Measurements from ENCODE around the gene ANKRD11. TPM values are rescaled to one million over a fixed set of nuclear protein-coding genes. Genes with fewer than 3 reads are reported as not detected.

The ANKRD11 gene
- 133 and 171 TPM in 2 replicates for total RNA-seq

- DNase-seq (ENCODE audit: low read depth): peak; percentile 97
- Histone ChIP-seq H3K4me3 (ENCODE audit: low read depth, low read length) (peak within 1 kb of the TSS; percentile 79), H3K27me3 (ENCODE audit: control insufficient read depth, insufficient read depth, low read length) (no peaks in the 10 kb centered on the region), H3K36me3 (ENCODE audit: control insufficient read depth, insufficient read depth, low read length) (no peaks in the 10 kb centered on the region)
- TF ChIP-seq, protein P1, sequence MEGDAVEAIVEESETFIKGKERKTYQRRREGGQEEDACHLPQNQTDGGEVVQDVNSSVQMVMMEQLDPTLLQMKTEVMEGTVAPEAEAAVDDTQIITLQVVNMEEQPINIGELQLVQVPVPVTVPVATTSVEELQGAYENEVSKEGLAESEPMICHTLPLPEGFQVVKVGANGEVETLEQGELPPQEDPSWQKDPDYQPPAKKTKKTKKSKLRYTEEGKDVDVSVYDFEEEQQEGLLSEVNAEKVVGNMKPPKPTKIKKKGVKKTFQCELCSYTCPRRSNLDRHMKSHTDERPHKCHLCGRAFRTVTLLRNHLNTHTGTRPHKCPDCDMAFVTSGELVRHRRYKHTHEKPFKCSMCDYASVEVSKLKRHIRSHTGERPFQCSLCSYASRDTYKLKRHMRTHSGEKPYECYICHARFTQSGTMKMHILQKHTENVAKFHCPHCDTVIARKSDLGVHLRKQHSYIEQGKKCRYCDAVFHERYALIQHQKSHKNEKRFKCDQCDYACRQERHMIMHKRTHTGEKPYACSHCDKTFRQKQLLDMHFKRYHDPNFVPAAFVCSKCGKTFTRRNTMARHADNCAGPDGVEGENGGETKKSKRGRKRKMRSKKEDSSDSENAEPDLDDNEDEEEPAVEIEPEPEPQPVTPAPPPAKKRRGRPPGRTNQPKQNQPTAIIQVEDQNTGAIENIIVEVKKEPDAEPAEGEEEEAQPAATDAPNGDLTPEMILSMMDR (IDR thresholded peaks at IDR 0.05; ENCODE audit: insufficient read depth, low read length, poor library complexity, severe bottlenecking): no peak
Observed at GRCh38 chr16:89490439-89491237, at the start of gene ANKRD11. TSS of gene ANKRD11 (minus strand) at chr16:89490561. CDS start at chr16:89317019, 173,542 bp downstream.

GRCh38 chr16:89538286-89538685 is 47.9 kb upstream of the ANKRD11 start:
- no peak for DNase-seq (ENCODE audit: low read depth)
- H3K36me3 ChIP-seq (ENCODE audit: control insufficient read depth, insufficient read depth, low read length): peaks cover 4% of the 10 kb centered on the region
- H3K4me3 ChIP-seq (ENCODE audit: low read depth, low read length): no peak overlapping the region
- H3K27me3 ChIP-seq (ENCODE audit: control insufficient read depth, insufficient read depth, low read length): no peaks in the 10 kb centered on the region
- TF ChIP-seq, protein P1 (IDR thresholded peaks at IDR 0.05; ENCODE audit: insufficient read depth, low read length, poor library complexity, severe bottlenecking): no peak

GRCh38 chr16:89537549-89537925 is 47.2 kb upstream of the ANKRD11 start:
- H3K4me3 ChIP-seq (ENCODE audit: low read depth, low read length): no peak overlapping the region
- DNase-seq (ENCODE audit: low read depth): no peak
- H3K36me3 ChIP-seq (ENCODE audit: control insufficient read depth, insufficient read depth, low read length): peaks cover 4% of the 10 kb centered on the region
- H3K27me3 ChIP-seq (ENCODE audit: control insufficient read depth, insufficient read depth, low read length): no peaks in the 10 kb centered on the region
- TF ChIP-seq, protein P1 (IDR thresholded peaks at IDR 0.05; ENCODE audit: insufficient read depth, low read length, poor library complexity, severe bottlenecking): no peak

DNA sequence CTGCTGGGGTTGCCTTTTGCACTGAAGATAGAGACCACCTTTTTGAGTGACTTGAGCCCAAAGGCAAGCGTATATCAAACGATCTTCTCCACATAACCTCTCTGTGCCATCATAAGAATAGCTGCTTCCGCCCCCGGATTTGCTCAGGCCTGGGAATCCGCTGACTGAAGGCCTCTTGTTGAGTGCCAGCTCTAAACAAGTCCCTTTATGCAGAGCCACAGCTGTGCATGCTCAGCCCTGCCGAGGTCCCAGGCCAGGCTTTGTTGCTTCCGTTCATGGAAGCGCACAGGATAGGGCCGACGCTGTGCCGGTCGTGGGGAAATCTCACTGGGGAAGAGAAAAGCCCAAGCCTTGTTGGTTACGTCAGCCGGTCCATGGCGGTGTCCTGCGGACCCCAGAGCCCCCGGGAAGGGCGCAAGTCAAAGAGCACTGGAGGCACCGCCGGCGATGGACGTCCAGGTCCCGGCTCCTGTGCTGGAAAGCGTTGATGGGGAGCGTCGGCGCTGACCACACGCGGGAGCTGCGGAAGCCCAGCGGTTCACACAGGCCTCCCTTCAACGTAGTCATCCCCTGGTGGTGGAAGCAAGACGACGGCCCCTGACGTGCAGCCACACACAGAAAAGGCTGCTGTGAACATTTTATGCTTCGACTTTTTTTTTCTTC is 46.7 kb upstream of the ANKRD11 start:
- H3K27me3 ChIP-seq (ENCODE audit: control insufficient read depth, insufficient read depth, low read length): no peaks in the 10 kb centered on the region
- no peak overlapping the region for H3K4me3 ChIP-seq (ENCODE audit: low read depth, low read length)
- DNase-seq (ENCODE audit: low read depth): no peak
- TF ChIP-seq, protein P1 (IDR thresholded peaks at IDR 0.05; ENCODE audit: insufficient read depth, low read length, poor library complexity, severe bottlenecking): no peak
- peaks cover 4% of the 10 kb centered on the region for H3K36me3 ChIP-seq (ENCODE audit: control insufficient read depth, insufficient read depth, low read length)

DNA sequence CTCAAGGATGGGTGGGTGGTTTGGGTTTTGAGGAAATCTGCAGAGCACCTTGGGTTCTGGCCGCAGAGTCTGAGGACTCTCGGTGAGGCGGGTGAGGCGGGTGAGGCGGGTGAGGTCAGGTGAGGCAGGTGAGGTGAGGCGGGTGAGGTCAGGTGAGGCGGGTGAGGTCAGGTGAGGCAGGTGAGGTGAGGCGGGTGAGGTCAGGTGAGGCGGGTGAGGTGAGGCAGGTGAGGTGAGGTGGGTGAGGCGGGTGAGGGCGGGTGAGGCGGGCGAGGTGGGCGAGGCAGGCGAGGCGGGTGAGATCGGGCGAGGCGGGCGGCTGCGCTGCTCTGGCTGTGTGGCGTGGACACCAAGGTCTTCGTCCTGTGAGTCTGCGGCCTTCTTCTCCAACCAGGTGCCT is 46.0 kb upstream of the ANKRD11 start:
- H3K36me3 ChIP-seq (ENCODE audit: control insufficient read depth, insufficient read depth, low read length): peaks cover 4% of the 10 kb centered on the region
- TF ChIP-seq, protein P1 (IDR thresholded peaks at IDR 0.05; ENCODE audit: insufficient read depth, low read length, poor library complexity, severe bottlenecking): no peak
- no peak for DNase-seq (ENCODE audit: low read depth)
- no peaks in the 10 kb centered on the region for H3K27me3 ChIP-seq (ENCODE audit: control insufficient read depth, insufficient read depth, low read length)
- H3K4me3 ChIP-seq (ENCODE audit: low read depth, low read length): no peak overlapping the region

Measured in kidney epithelial cell (primary cell).